SHP77 (cell line): ENCODE data around the gene CDH13.

Source experiments
- DNase-seq, 2 experiments: peaks; one replicate each; lab custom pipeline; 2025; lab: John Stamatoyannopoulos, UW

CDH13 gene

DNA sequence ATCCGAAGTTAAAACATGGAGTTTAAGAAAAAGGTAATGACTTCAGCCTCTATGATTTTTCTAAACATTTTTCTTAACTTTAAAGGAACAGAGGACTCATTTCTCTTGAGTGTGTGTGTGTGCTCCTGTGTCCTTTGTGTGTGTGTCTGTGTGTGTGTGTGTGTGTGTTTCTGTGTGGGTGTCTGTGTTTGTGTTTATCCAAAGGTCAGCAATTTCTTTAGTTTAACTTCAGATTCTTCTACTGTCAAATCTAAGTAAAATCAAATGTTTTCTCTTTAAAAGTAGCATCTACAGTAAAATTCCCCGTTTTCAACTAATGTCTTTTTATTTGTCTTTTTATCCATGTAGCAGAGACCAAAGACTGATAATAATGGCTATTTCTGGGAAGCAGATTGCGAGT is 1212.8 kb downstream of the CDH13 start:
- no peak for DNase-seq

DNA sequence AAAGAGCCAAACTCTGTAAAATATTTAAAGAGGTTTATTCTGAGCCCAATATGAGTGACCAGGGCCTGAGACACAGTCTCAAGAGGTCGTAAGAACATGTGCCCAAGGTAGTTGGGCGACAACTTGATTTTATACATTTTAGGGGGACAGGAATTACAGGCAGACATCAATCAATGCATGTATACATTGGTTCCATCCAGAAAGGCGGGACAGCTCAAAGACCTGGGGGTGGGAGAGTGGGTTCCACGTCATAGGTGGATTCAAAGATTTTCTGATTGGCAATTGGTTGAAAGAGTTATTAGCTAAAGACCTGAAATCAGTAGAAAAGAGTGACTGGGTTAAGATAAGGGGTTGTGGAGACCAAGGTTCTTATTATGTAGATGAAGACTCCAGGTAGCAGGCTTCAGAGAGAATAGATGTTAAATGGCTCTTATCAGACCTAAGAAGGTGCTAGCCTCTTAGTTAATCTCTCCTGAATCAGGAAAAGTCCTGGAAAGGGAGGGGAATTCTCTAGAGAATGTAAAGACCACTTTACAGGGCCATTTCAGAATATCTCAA is 1213.4 kb downstream of the CDH13 start:
- no peak for DNase-seq

DNA sequence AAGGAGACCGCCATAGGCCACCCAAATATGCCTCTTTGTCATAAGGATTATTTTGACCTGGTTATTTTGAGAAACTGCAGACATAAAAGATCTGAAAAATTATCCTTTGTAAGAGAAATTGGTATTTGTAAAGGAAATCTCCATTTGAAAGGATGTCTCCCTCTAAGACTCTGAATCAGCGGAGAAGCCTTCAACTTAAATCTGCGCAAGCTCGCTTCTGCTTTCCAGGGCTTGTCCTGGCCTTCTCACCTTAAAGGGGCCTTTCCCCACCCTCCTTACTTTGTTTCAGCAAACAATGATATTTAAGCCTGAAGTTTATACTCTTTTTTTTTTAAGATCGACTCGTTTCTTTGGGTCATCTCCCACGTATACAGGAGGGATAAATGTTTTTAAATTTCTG is 1215.5 kb downstream of the CDH13 start:
- DNase-seq, result no peak

DNA sequence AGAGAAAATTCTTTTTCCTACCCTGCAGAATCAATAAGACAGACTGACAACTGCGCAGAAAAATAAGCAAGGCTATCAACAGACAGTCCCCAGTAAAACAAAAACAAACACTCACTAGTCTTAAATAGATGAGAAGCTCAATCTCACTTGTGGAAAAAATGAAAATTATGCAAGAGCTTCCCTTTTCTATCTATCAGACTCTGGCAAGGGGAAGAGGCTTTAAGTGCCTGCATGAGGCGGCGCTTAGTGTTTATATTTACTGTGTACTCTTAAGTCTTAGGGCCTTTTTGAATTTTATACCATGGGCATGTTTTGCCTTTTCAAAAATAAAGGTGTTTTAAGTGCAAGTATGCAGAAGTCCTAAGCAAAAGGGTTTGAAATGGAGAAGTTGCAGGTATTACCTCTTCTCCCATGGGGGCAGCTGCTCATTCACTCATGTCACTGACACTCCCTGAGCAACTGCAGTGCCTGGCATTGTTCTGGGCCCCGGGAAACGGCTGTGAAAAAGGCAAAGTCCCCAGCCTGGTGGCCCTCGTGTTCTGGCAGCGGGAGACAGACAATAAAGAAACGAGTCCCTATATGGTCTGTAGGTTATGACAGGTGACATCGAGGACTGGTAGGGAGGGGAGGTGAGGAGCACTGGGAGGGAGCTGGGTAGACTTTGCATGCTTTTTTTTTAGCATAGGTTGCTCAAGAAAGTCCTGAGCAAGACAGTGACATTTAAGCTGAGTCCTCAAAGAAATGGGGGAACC is 1216.2 kb downstream of the CDH13 start:
- no peak for DNase-seq

DNA sequence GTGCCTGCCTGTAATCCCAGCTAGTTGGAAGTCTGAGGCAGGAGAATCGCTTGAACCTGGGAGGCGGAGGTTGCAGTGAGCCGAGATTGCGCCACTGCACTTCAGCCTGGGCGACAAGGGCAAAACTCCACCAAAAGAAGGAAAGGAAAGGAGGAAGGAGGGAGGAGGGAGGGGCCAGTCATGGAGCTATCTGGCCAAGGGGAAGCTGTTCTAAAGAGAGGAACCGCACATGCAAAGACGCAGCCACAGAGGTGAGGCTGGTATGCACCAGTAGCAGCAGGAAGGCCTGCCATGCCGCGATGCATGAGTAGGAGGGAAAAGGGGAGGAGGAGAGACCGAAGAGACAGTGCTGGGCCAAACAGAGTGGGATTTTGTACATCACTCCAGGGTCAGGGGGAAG is 1216.9 kb downstream of the CDH13 start:
- DNase-seq, result no peak

DNA sequence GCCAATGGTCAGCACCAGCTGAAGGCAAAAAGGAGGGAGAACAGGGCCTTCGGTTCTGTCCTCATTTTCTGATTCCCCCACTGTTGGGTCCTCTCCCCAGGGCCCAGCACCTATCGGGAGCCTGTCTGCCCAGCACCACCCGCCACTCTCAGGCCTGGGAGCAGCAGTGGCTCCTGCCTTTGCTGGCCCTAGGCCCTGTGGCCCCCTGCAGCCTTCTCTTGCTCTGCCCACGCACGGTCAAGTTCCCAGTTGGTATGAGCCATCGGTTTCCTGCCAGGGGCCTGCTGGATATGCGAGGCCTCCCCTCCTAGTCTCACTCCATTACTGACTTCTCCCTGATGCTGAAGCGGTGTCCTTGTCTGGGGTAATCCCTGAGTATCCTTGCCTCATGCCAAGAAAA is 1218.5 kb downstream of the CDH13 start:
- no peak for DNase-seq

DNA sequence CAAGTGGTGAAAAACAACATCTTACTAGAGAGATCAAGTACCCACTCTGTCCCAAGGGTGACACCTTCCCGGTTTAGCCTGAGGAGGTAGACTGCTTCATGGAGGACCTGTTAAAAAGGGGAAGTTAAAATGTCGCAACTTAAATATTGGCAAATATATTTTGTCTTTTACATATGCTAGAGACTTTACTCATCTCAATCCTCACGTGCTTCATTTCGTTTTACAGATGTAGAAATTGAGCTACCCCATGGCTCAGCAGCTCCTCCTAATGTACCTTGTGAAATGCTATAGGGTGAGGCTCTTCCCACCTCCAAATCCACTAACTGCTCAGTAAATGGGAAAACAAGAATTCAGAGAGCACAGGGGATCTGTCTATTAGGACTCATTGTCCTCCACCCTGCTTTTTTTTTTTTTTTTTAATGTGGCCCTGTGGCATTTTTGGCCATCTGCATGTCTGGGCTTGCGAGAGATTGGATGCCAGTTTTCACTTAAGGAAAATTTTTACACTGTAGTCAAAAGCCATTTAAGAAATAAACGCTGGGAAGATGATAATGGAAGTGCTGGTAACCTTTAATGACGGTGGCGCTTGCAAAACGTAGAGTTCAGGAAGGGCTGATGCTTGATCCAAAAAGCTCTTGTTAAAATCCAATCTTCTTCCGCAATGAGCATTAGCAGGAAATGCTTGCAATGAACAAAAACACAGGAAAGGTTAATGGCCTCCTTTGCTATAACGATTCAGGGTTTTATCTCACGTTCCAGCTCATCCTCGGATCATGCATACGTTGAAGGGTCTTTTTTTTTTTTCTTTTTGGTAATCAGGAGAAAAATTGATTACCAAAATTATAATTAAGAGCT is 1220.8 kb downstream of the CDH13 start:
- no peak for DNase-seq

DNA sequence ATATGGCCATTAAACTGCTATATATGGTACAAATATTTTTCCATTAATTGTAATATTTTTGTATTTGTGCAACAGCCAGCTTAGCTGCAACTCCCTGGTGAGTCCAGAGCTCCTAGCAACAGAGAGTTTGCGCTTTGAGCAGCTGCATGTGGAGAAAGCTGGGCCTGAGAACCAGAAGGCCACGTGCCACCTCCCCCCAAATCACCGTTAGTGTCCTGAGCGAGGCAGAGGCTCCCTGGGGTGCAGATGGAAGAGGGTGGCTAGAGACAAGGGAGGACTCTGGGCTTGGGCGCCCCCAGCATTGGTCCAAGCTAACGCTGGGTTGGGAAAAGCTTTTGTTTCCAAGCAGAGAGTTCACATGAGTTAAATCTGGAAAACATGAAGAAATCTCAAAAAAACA is 1222.7 kb downstream of the CDH13 start:
- no peak for DNase-seq
